ENCODE measurements around the gene ZBTB32. TPM values are rescaled to one million over a fixed set of nuclear protein-coding genes. Genes with fewer than 3 reads are reported as not detected.
A peak's percentile ranks its signal among the peaks of the same experiment; 100 is the strongest.

ZBTB32 gene
- total RNA-seq, 6 experiments from 2014 or later: not detected

DNA sequence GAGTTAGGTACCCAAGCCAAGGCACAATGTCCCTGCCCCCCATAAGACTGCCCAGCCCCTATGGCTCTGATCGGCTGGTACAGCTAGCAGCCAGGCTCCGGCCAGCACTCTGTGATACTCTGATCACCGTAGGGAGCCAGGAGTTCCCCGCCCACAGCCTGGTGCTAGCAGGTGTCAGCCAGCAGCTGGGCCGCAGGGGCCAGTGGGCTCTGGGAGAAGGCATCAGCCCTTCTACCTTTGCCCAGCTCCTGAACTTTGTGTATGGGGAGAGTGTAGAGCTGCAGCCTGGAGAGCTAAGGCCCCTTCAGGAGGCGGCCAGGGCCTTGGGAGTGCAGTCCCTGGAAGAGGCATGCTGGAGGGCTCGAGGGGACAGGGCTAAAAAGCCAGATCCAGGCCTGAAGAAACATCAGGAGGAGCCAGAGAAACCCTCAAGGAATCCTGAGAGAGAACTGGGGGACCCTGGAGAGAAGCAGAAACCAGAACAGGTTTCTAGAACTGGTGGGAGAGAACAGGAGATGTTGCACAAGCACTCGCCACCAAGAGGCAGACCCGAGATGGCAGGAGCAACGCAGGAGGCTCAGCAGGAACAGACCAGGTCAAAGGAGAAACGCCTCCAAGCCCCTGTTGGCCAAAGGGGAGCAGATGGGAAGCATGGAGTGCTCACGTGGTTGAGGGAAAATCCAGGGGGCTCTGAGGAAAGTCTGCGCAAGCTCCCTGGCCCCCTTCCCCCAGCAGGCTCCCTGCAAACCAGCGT, 10.4 kb downstream of the ZBTB32 start:
- Mint-ChIP-seq H3K36me3 (ENCODE audit: low read depth) (peaks cover 4% of the 10 kb centered on the region; the same call in 1 of the 2 replicates), H3K4me1 (ENCODE audit: low read depth) (peaks cover 22% of the 10 kb centered on the region), H3K27ac (no peak overlapping the region), H3K9me3 (no peaks in the 10 kb centered on the region), H3K4me3 (peak overlapping the region; percentile 19; the same call in 1 of the 2 replicates), H3K27me3 (ENCODE audit: insufficient read depth) (peaks cover 6% of the 10 kb centered on the region; the same call in 1 of the 2 replicates)
- no peak for DNase-seq
- TF ChIP-seq, protein P1, sequence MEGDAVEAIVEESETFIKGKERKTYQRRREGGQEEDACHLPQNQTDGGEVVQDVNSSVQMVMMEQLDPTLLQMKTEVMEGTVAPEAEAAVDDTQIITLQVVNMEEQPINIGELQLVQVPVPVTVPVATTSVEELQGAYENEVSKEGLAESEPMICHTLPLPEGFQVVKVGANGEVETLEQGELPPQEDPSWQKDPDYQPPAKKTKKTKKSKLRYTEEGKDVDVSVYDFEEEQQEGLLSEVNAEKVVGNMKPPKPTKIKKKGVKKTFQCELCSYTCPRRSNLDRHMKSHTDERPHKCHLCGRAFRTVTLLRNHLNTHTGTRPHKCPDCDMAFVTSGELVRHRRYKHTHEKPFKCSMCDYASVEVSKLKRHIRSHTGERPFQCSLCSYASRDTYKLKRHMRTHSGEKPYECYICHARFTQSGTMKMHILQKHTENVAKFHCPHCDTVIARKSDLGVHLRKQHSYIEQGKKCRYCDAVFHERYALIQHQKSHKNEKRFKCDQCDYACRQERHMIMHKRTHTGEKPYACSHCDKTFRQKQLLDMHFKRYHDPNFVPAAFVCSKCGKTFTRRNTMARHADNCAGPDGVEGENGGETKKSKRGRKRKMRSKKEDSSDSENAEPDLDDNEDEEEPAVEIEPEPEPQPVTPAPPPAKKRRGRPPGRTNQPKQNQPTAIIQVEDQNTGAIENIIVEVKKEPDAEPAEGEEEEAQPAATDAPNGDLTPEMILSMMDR (IDR thresholded peaks at IDR 0.05): no peak

GRCh38 chr19:35715355-35715809, 11.0 kb downstream of the ZBTB32 start:
- no peak overlapping the region for H3K27ac Mint-ChIP-seq
- no peak for DNase-seq
- peaks cover 22% of the 10 kb centered on the region for H3K4me1 Mint-ChIP-seq (ENCODE audit: low read depth)
- peaks cover 6% of the 10 kb centered on the region; the same call in 1 of the 2 replicates for H3K27me3 Mint-ChIP-seq (ENCODE audit: insufficient read depth)
- peaks cover 8% of the 10 kb centered on the region; the same call in 1 of the 2 replicates for H3K36me3 Mint-ChIP-seq (ENCODE audit: low read depth)
- no peaks in the 10 kb centered on the region for H3K9me3 Mint-ChIP-seq
- TF ChIP-seq, protein P1 (IDR thresholded peaks at IDR 0.05): no peak
- H3K4me3 Mint-ChIP-seq: no peak overlapping the region

- peak; percentile 28 for DNase-seq
- peaks cover 22% of the 10 kb centered on the region for H3K4me1 Mint-ChIP-seq (ENCODE audit: low read depth)
- H3K9me3 Mint-ChIP-seq: no peaks in the 10 kb centered on the region
- peak overlapping the region; percentile 92 for H3K27ac Mint-ChIP-seq
- H3K27me3 Mint-ChIP-seq (ENCODE audit: insufficient read depth): peaks cover 6% of the 10 kb centered on the region; the same call in 1 of the 2 replicates
- H3K4me3 Mint-ChIP-seq: peak overlapping the region; percentile 91
- H3K36me3 Mint-ChIP-seq (ENCODE audit: low read depth): peaks cover 8% of the 10 kb centered on the region; the same call in 1 of the 2 replicates
- TF ChIP-seq, protein P1 (IDR thresholded peaks at IDR 0.05): no peak
Observed at GRCh38 chr19:35715981-35716800, 11.8 kb downstream of the ZBTB32 start.

DNA sequence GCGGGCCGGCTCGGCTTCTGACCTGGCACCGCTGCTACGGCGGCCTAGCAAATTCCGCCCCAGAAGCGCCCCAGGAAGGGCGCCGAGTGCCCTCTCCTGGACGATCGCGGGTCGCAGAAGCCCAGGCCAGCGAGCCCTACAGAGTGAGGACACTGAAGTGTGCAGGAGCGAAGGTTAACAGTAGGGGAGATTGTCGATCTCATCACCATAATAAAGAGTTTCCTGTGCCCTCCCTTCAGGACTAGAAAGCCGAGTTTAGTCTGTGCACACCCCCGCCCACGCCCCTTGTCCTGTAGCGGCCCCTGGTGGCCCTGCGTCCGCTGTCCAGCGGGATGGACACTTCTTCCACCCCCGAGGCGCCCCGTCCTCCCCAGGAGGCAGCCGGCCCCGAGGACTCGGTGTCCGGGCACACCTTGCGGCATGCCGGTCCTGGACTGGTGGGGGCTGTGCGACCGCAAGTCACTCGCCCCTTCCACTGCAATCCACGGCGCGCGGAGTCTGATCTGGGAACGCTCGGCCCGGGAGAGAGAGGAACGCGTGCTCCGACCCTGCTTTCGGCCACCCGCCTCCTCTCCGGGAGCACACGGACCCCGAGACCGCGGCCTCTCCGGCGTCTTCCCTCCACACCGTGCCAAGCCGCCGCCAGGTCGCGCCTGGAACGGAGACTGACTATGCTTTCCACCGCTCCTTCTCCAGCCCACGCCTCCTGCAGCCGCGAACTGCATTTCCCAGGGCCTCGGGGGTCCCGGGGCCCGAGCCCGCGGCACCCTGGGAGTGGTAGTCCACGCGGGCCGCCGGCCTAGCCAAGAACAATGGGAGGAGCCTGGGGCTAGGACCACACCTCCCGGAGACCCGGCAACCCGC, 12.7 kb downstream of the ZBTB32 start:
- Mint-ChIP-seq H3K9me3 (no peaks in the 10 kb centered on the region), H3K27me3 (ENCODE audit: insufficient read depth) (peaks cover 6% of the 10 kb centered on the region; the same call in 1 of the 2 replicates), H3K27ac (peak overlapping the region; percentile 92), H3K36me3 (ENCODE audit: low read depth) (peaks cover 8% of the 10 kb centered on the region; the same call in 1 of the 2 replicates), H3K4me3 (peak overlapping the region; percentile 91), H3K4me1 (ENCODE audit: low read depth) (peaks cover 22% of the 10 kb centered on the region)
- TF ChIP-seq, protein P1 (IDR thresholded peaks at IDR 0.05): peak; percentile 94
- DNase-seq: peak; percentile 76
